Measurements from ENCODE around the gene LGALS3BP. TPM values are rescaled to one million over a fixed set of nuclear protein-coding genes. Genes with fewer than 3 reads are reported as not detected.

The LGALS3BP gene
- total and polyA plus RNA-seq, 4 donors = 70.7 to 174 (median 133) TPM

GRCh38 chr17:79002291-79002690 lies 22.6 kb upstream of the LGALS3BP start:
- ATAC-seq (ENCODE audit: low FRiP score) (no peak), DNase-seq (peak in 1 of 2 donors; percentile 33)
- intact Hi-C loops (cut with DNase I) = no loop called here
- Histone ChIP-seq H3K27ac (ENCODE audit: low read depth in 1 of 2, low read length in 2 of 2) (no peak overlapping the region), H3K9me3 (ENCODE audit: control insufficient read depth, low read length) (no peaks in the 10 kb centered on the region), H3K36me3 (ENCODE audit: control insufficient read depth in 1 of 2, insufficient read depth in 2 of 2, low read length in 1 of 2) (no peaks in the 10 kb centered on the region), H3K4me3 (ENCODE audit: low read length in 2 of 2) (no peak overlapping the region), H3K27me3 (ENCODE audit: control insufficient read depth in 1 of 2, insufficient read depth in 2 of 2, low read length in 1 of 2) (no peaks in the 10 kb centered on the region), H3K4me1 (ENCODE audit: control insufficient read depth in 1 of 2, insufficient read depth in 2 of 2, low read length in 2 of 2) (peaks cover 0 to 3% of the 10 kb centered on the region in 2 donors)
- WGBS, 2 donors = 88 to 92% methylated on average over 14 of the region's 14 CpGs

- no peaks in the 10 kb centered on the region for H3K36me3 ChIP-seq (ENCODE audit: control insufficient read depth in 1 of 2, insufficient read depth in 2 of 2, low read length in 1 of 2)
- WGBS, 2 donors = 88 to 91% methylated on average over 19 of the region's 19 CpGs
- H3K27ac ChIP-seq (ENCODE audit: low read depth in 1 of 2, low read length in 2 of 2) = no peak overlapping the region
- no peaks in the 10 kb centered on the region for H3K9me3 ChIP-seq (ENCODE audit: control insufficient read depth, low read length)
- intact Hi-C loops (cut with DNase I) = no loop called here
- DNase-seq = peak; percentile 43 to 73
- no peak overlapping the region for H3K4me3 ChIP-seq (ENCODE audit: low read length in 2 of 2)
- H3K27me3 ChIP-seq (ENCODE audit: control insufficient read depth in 1 of 2, insufficient read depth in 2 of 2, low read length in 1 of 2) = no peaks in the 10 kb centered on the region
- no peak for ATAC-seq (ENCODE audit: low FRiP score)
- H3K4me1 ChIP-seq (ENCODE audit: control insufficient read depth in 1 of 2, insufficient read depth in 2 of 2, low read length in 2 of 2) = peaks cover 0 to 3% of the 10 kb centered on the region in 2 donors
Measured at GRCh38 chr17:79001190-79002020, 21.7 kb upstream of the LGALS3BP start.

- peaks cover 0 to 3% of the 10 kb centered on the region in 2 donors for H3K4me1 ChIP-seq (ENCODE audit: control insufficient read depth in 1 of 2, insufficient read depth in 2 of 2, low read length in 2 of 2)
- ATAC-seq (ENCODE audit: low FRiP score) = no peak
- H3K9me3 ChIP-seq (ENCODE audit: control insufficient read depth, low read length) = no peaks in the 10 kb centered on the region
- intact Hi-C loops (cut with DNase I) = no loop called here
- no peaks in the 10 kb centered on the region for H3K27me3 ChIP-seq (ENCODE audit: control insufficient read depth in 1 of 2, insufficient read depth in 2 of 2, low read length in 1 of 2)
- no peaks in the 10 kb centered on the region for H3K36me3 ChIP-seq (ENCODE audit: control insufficient read depth in 1 of 2, insufficient read depth in 2 of 2, low read length in 1 of 2)
- H3K27ac ChIP-seq (ENCODE audit: low read depth in 1 of 2, low read length in 2 of 2) = peak overlapping the region in 1 of 2 donors; percentile 15
- WGBS, 2 donors = 91 to 94% methylated on average over 25 of the region's 25 CpGs
- peak; percentile 44 to 67 for DNase-seq
- H3K4me3 ChIP-seq (ENCODE audit: low read length in 2 of 2) = no peak overlapping the region
Measured at GRCh38 chr17:79000396-79001189, 20.9 kb upstream of the LGALS3BP start.

- H3K4me1 ChIP-seq (ENCODE audit: control insufficient read depth in 1 of 2, insufficient read depth in 2 of 2, low read length in 2 of 2) = peaks cover 0 to 3% of the 10 kb centered on the region in 2 donors
- ATAC-seq (ENCODE audit: low FRiP score) = no peak
- peak in 1 of 2 donors; percentile 30 for DNase-seq
- 95% methylated on average over 12 of the region's 12 CpGs for WGBS, 2 donors
- no peaks in the 10 kb centered on the region for H3K27me3 ChIP-seq (ENCODE audit: control insufficient read depth in 1 of 2, insufficient read depth in 2 of 2, low read length in 1 of 2)
- no peak overlapping the region for H3K27ac ChIP-seq (ENCODE audit: low read depth in 1 of 2, low read length in 2 of 2)
- H3K36me3 ChIP-seq (ENCODE audit: control insufficient read depth in 1 of 2, insufficient read depth in 2 of 2, low read length in 1 of 2) = no peaks in the 10 kb centered on the region
- no peaks in the 10 kb centered on the region for H3K9me3 ChIP-seq (ENCODE audit: control insufficient read depth, low read length)
- no peak overlapping the region for H3K4me3 ChIP-seq (ENCODE audit: low read length in 2 of 2)
- intact Hi-C loops (cut with DNase I) = no loop called here
Measured at GRCh38 chr17:78999947-79000395, 20.2 kb upstream of the LGALS3BP start.

GRCh38 chr17:78999056-78999768 lies 19.5 kb upstream of the LGALS3BP start:
- no peak overlapping the region for H3K4me3 ChIP-seq (ENCODE audit: low read length in 2 of 2)
- ATAC-seq (ENCODE audit: low FRiP score) (no peak), DNase-seq (peak; percentile 46 to 57)
- peak overlapping the region in 1 of 2 donors; percentile 94 for H3K27ac ChIP-seq (ENCODE audit: low read depth in 1 of 2, low read length in 2 of 2)
- peaks cover 0 to 1% of the 10 kb centered on the region in 2 donors for H3K36me3 ChIP-seq (ENCODE audit: control insufficient read depth in 1 of 2, insufficient read depth in 2 of 2, low read length in 1 of 2)
- WGBS, 2 donors = 80 to 81% methylated on average over 17 of the region's 17 CpGs
- intact Hi-C loops (cut with DNase I) = no loop called here
- H3K27me3 ChIP-seq (ENCODE audit: control insufficient read depth in 1 of 2, insufficient read depth in 2 of 2, low read length in 1 of 2) = no peaks in the 10 kb centered on the region
- H3K9me3 ChIP-seq (ENCODE audit: control insufficient read depth, low read length) = no peaks in the 10 kb centered on the region
- peaks cover 0 to 3% of the 10 kb centered on the region in 2 donors for H3K4me1 ChIP-seq (ENCODE audit: control insufficient read depth in 1 of 2, insufficient read depth in 2 of 2, low read length in 2 of 2)

- no peaks in the 10 kb centered on the region for H3K9me3 ChIP-seq (ENCODE audit: control insufficient read depth, low read length)
- H3K4me3 ChIP-seq (ENCODE audit: low read length in 2 of 2) = no peak overlapping the region
- H3K36me3 ChIP-seq (ENCODE audit: control insufficient read depth in 1 of 2, insufficient read depth in 2 of 2, low read length in 1 of 2) = peaks cover 0 to 2% of the 10 kb centered on the region in 2 donors
- H3K4me1 ChIP-seq (ENCODE audit: control insufficient read depth in 1 of 2, insufficient read depth in 2 of 2, low read length in 2 of 2) = peaks cover 0 to 3% of the 10 kb centered on the region in 2 donors
- peak overlapping the region in 1 of 2 donors; percentile 94 for H3K27ac ChIP-seq (ENCODE audit: low read depth in 1 of 2, low read length in 2 of 2)
- ATAC-seq (ENCODE audit: low FRiP score) = peak; percentile 89
- WGBS, 2 donors = 6% methylated on average over 28 of the region's 28 CpGs
- DNase-seq = peak; percentile 88 to 89
- no peaks in the 10 kb centered on the region for H3K27me3 ChIP-seq (ENCODE audit: control insufficient read depth in 1 of 2, insufficient read depth in 2 of 2, low read length in 1 of 2)
- intact Hi-C loops (cut with DNase I) = no loop called here
Measured at GRCh38 chr17:78998311-78999055, 18.8 kb upstream of the LGALS3BP start.

GRCh38 chr17:78997881-78998280 lies 18.2 kb upstream of the LGALS3BP start:
- Histone ChIP-seq H3K36me3 (ENCODE audit: control insufficient read depth in 1 of 2, insufficient read depth in 2 of 2, low read length in 1 of 2) (peaks cover 0 to 2% of the 10 kb centered on the region in 2 donors), H3K4me1 (ENCODE audit: control insufficient read depth in 1 of 2, insufficient read depth in 2 of 2, low read length in 2 of 2) (peaks cover 0 to 3% of the 10 kb centered on the region in 2 donors), H3K4me3 (ENCODE audit: low read length in 2 of 2) (no peak overlapping the region), H3K27me3 (ENCODE audit: control insufficient read depth in 1 of 2, insufficient read depth in 2 of 2, low read length in 1 of 2) (no peaks in the 10 kb centered on the region), H3K27ac (ENCODE audit: low read depth in 1 of 2, low read length in 2 of 2) (no peak overlapping the region), H3K9me3 (ENCODE audit: control insufficient read depth, low read length) (no peaks in the 10 kb centered on the region)
- no peak for ATAC-seq (ENCODE audit: low FRiP score)
- intact Hi-C loops (cut with DNase I) = no loop called here
- 40 to 43% methylated on average over 6 of the region's 6 CpGs for WGBS, 2 donors
- peak; percentile 50 to 61 for DNase-seq

All from aorta (tissue), 5 donors.